NCI-H345 treated with DMSO at 0.1 percent for 48 hours (cell line): Measurements from ENCODE around the gene GTSF1L.
"Not testable (repeated sequence)": the region's sequence is repeated elsewhere in the genome, so short reads cannot be mapped to it uniquely, and the experiment has no call there.

Source experiments
- DNase-seq: peaks from one replicate; lab custom pipeline; 2025; ENCODE audit not compliant: unreplicated experiment; lab: John Stamatoyannopoulos, UW

Gene GTSF1L

GRCh38 chr20:43726811-43727338 lies at the start of gene GTSF1L:
GTSF1L (minus strand) TSS chr20:43727002; CDS start chr20:43726694, 308 bp downstream.
- no peak for DNase-seq

GRCh38 chr20:43774754-43775153 lies 48.0 kb upstream of the GTSF1L start:
- DNase-seq, result no peak

GRCh38 chr20:43771503-43772190 lies 44.8 kb upstream of the GTSF1L start:
- no peak for DNase-seq

GRCh38 chr20:43770342-43770741 lies 43.5 kb upstream of the GTSF1L start:
- no peak for DNase-seq

- no peak for DNase-seq
These were observed 41.1 kb upstream of the GTSF1L start for GRCh38 chr20:43767686-43768474.

- no peak for DNase-seq
These were observed 40.1 kb upstream of the GTSF1L start for GRCh38 chr20:43766917-43767316.

- no peak for DNase-seq
These were observed 39.6 kb upstream of the GTSF1L start for GRCh38 chr20:43766385-43766784.

GRCh38 chr20:43765916-43766315 lies 39.1 kb upstream of the GTSF1L start:
- no peak for DNase-seq

- DNase-seq, result no peak
These were observed 36.1 kb upstream of the GTSF1L start for GRCh38 chr20:43762911-43763310.

- no peak for DNase-seq
These were observed 34.9 kb upstream of the GTSF1L start for GRCh38 chr20:43761386-43762340.

GRCh38 chr20:43757888-43758287 lies 31.1 kb upstream of the GTSF1L start:
- DNase-seq, result not testable (repeated sequence)

GRCh38 chr20:43755851-43756250 lies 29.0 kb upstream of the GTSF1L start:
- no peak for DNase-seq

- no peak for DNase-seq
These were observed 28.6 kb upstream of the GTSF1L start for GRCh38 chr20:43755390-43755789.

- no peak for DNase-seq
These were observed 25.9 kb upstream of the GTSF1L start for GRCh38 chr20:43752561-43753301.

- no peak for DNase-seq
These were observed 25.2 kb upstream of the GTSF1L start for GRCh38 chr20:43752051-43752360.

- no peak for DNase-seq
These were observed 24.6 kb upstream of the GTSF1L start for GRCh38 chr20:43751167-43752050.

GRCh38 chr20:43750774-43751166 lies 24.0 kb upstream of the GTSF1L start:
- no peak for DNase-seq

GRCh38 chr20:43749734-43750294 lies 23.0 kb upstream of the GTSF1L start:
- DNase-seq, result peak; percentile 56

GRCh38 chr20:43748274-43748673 lies 21.5 kb upstream of the GTSF1L start:
- DNase-seq, result no peak
